ENCODE measurements around the gene KRTAP9-9.

GRCh38 chr17:41231731-41232130, 23.5 kb upstream of the KRTAP9-9 start:
- TF ChIP-seq, protein P1, sequence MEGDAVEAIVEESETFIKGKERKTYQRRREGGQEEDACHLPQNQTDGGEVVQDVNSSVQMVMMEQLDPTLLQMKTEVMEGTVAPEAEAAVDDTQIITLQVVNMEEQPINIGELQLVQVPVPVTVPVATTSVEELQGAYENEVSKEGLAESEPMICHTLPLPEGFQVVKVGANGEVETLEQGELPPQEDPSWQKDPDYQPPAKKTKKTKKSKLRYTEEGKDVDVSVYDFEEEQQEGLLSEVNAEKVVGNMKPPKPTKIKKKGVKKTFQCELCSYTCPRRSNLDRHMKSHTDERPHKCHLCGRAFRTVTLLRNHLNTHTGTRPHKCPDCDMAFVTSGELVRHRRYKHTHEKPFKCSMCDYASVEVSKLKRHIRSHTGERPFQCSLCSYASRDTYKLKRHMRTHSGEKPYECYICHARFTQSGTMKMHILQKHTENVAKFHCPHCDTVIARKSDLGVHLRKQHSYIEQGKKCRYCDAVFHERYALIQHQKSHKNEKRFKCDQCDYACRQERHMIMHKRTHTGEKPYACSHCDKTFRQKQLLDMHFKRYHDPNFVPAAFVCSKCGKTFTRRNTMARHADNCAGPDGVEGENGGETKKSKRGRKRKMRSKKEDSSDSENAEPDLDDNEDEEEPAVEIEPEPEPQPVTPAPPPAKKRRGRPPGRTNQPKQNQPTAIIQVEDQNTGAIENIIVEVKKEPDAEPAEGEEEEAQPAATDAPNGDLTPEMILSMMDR (IDR thresholded peaks at IDR 0.05), result no peak
- TF ChIP-seq EZH2 (IDR thresholded peaks at IDR 0.05; ENCODE audit: borderline replicate concordance, insufficient read depth, low read depth, low read length, poor library complexity, severe bottlenecking), result no peak

Measured in B cell (primary cell).